Stimulated activated CD4-positive, alpha-beta T cell treated with anti-CD3 and anti-CD28 coated beads, TNF-alpha, amount 100 ng/mL, for 1 hour (primary cell): ENCODE data around the gene FILIP1L.
"Not testable (repeated sequence)": the region's sequence is repeated elsewhere in the genome, so short reads cannot be mapped to it uniquely, and the experiment has no call there.

Experiments
- DNase-seq, 3 donors: peaks; one replicate each; pipeline ENCODE4 v3.0.0-alpha.2; 2020; ENCODE audit warnings: low read depth in 3 of 3, low spot score in 1 of 3

The FILIP1L gene

GRCh38 chr3:100099621-100100020, 14.7 kb downstream of the FILIP1L start:
- DNase-seq, result no peak

GRCh38 chr3:100098784-100099070, 15.6 kb downstream of the FILIP1L start:
- DNase-seq, result no peak

- no peak for DNase-seq
Measured at GRCh38 chr3:100097919-100098783, 16.1 kb downstream of the FILIP1L start.

- DNase-seq, result no peak
Measured at GRCh38 chr3:100096866-100097265, 17.4 kb downstream of the FILIP1L start.

- DNase-seq, result not testable (repeated sequence)
Measured at GRCh38 chr3:100096286-100096685, 18.0 kb downstream of the FILIP1L start.

GRCh38 chr3:100093831-100094230, 20.5 kb downstream of the FILIP1L start:
- no peak for DNase-seq

- DNase-seq, result no peak
Measured at GRCh38 chr3:100090669-100091005, 23.7 kb downstream of the FILIP1L start.

GRCh38 chr3:100089812-100090668, 24.3 kb downstream of the FILIP1L start:
- no peak for DNase-seq

GRCh38 chr3:100088735-100089368, 25.4 kb downstream of the FILIP1L start:
- no peak for DNase-seq

GRCh38 chr3:100087198-100087597, 27.1 kb downstream of the FILIP1L start:
- no peak for DNase-seq

GRCh38 chr3:100086401-100086800, 27.9 kb downstream of the FILIP1L start:
- no peak for DNase-seq

GRCh38 chr3:100084100-100084806, 30.0 kb downstream of the FILIP1L start:
- DNase-seq, result no peak

- DNase-seq, result no peak
Measured at GRCh38 chr3:100083209-100083608, 31.1 kb downstream of the FILIP1L start.

GRCh38 chr3:100082714-100083113, 31.6 kb downstream of the FILIP1L start:
- DNase-seq, result no peak

- no peak for DNase-seq
Measured at GRCh38 chr3:100081986-100082692, 32.2 kb downstream of the FILIP1L start.

- no peak for DNase-seq
Measured at GRCh38 chr3:100081311-100081710, 33.0 kb downstream of the FILIP1L start.

- DNase-seq, result no peak
Measured at GRCh38 chr3:100080573-100080972, 33.7 kb downstream of the FILIP1L start.

- DNase-seq, result no peak
Measured at GRCh38 chr3:100079328-100079727, 35.0 kb downstream of the FILIP1L start.

GRCh38 chr3:100076731-100077529, 37.4 kb downstream of the FILIP1L start:
- no peak for DNase-seq
